SK-N-SH treated with all-trans-retinoic acid at 6 μM for 48 hours (cell line): Measurements from ENCODE around the gene SHC1.

ENCODE experiments used
- ESRRG ChIP-seq: fragments of 250-450 bp; sonication (Bioruptor Pico); IDR thresholded peaks from 2 replicates; pipeline ENCODE4 v1.6.1; 2021; ENCODE audit warnings: mild to moderate bottlenecking
- ZFP30 ChIP-seq: fragments of 450-650 bp; formaldehyde crosslinking; IDR thresholded peaks from 2 replicates; pipeline ENCODE4 v1.5.0; 2022; ENCODE audit warnings: mild to moderate bottlenecking, moderate library complexity

DNA sequence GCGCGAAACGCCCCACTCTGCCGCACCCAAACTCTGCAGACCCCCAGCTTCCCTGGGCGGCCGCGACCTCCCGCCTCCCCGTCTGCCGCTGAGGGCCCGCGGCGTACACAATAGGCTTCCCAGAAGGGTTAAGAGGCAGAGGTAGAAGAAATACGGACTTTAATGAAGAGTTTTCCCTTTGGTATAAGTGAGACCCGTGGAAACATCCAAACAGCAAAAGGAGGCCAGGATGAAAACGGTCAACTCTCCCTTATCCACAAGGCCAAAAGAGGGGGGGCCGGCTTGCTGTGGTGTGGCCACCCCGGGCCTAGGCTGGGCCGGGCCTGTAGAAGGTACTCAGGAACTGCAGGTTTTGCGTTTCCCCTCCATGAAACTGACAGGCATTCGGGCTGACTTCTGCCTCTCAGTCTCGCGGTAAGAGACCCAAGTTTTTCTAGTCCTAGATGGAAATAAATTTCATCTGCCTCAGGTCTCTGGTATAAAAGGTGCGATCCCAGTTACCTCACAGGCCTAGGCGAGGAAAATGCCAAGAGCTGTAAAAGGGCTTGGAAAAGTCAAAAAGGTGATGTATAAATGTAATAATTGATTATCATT lies 8.3 kb downstream of the SHC1 start:
- TF ChIP-seq ZFP30 (CRISPR knock-in tag) (no peak), ESRRG (CRISPR knock-in tag) (no peak)
